Measurements from ENCODE around the gene C6orf136.
"Not testable (repeated sequence)": the region's sequence is repeated elsewhere in the genome, so short reads cannot be mapped to it uniquely, and the experiment has no call there.

Gene C6orf136

GRCh38 chr6:30646450-30647241 is at the start of gene C6orf136:
Gene C6orf136 (plus strand): TSS chr6:30647133. CDS start chr6:30647232, 99 bp downstream.
- Mint-ChIP-seq H3K27ac (peak within 1 kb of the TSS; percentile 89), H3K36me3 (peaks cover 55% of the 10 kb centered on the region)

DNA sequence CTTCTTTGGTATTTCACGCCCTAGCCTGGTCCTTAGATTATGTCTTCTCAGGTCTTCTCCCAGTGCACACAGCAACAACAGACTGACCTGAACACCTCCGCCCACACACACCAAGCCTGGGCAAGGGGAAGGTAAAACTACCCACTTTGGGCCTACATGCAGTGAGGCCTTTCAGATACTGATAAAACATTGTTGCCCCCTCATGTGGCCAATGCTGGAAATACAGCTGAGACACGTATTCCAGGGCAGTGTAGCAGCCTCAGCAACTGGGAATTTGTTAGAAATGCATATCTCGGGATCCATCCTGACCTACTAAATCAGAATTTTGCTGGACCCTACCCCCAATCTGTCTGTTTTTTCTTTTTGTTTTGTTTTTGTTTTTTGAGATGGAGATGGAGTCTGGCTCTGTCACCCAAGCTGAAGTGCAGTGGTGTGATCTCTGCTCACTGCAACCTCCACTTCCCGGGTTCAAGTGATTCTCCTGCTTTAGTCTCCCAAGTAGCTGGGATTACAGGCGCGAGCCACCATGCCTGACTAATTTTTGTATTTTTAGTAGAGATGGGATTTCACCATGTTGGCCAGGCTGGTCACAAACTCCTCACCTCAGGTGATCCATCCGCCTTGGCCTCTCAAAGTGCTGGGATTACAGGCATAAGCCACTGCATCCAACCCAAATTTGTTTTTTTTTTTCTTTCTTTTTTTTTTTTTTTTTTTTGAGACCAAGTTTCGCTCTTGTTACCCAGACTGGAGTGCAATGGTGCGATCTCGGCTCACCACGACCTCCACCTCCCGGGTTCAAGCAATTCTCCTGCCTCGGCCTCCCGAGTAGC is 49.4 kb upstream of the C6orf136 start:
- Mint-ChIP-seq H3K27ac (peak overlapping the region; percentile 74), H3K36me3 (peaks cover 98% of the 10 kb centered on the region), H3K4me1 (peaks cover 15% of the 10 kb centered on the region)
- not testable (repeated sequence) for H3K9me3 Mint-ChIP-seq, H3K4me3 Mint-ChIP-seq
- peak; percentile 72 to 92 for DNase-seq (ENCODE audit: low spot score in 2 of 2)
- ATAC-seq = peak; percentile 89

More at GRCh38 chr6:30646450-30647241, at the start of gene C6orf136:
- DNase-seq (ENCODE audit: low spot score in 2 of 2) (peak; percentile 75 to 92), ATAC-seq (peak; percentile 82)
- no peaks in the 10 kb centered on the region for H3K9me3 Mint-ChIP-seq
- H3K4me3 Mint-ChIP-seq = peak within 1 kb of the TSS; percentile 75
- peaks cover 18% of the 10 kb centered on the region for H3K4me1 Mint-ChIP-seq

GRCh38 chr6:30598912-30599624 is 47.9 kb upstream of the C6orf136 start:
- H3K36me3 Mint-ChIP-seq = peaks cover 100% of the 10 kb centered on the region
- H3K27ac Mint-ChIP-seq = peak overlapping the region; percentile 56

DNA sequence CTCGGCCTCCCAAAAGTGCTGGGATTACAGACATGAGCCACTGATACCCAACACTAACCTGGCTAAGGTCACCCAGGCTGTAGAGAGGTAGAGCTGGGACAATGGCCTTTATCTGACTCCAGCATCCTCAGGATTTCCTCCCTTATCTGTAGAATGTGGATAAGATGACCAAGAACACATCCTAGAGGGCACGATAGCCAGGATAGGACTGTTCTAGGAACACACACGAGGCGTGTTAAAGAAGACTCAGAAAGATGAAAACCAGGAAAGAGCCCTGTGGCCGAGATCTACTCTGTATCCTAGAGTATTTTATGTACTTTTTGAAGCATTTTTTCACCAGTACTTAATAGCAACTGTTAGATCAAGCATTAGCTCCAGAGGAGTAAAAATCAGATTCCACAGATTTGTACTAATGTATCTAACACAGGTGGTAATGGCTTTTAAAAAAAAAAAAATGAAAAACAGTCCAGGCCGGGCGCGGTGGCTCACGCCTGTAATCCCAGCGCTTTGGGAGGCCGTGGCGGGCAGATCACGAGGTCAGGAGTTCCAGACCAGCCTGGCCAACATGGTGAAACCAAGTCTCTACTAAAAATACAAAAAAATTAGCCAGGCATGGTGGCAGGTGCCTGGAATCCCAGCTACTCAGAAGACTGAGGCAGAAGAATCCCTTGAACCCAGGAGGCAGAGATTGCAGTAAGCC is 47.2 kb upstream of the C6orf136 start:
- peak overlapping the region; percentile 85 for H3K27ac Mint-ChIP-seq
- peaks cover 33% of the 10 kb centered on the region for H3K4me1 Mint-ChIP-seq
- H3K36me3 Mint-ChIP-seq = peaks cover 100% of the 10 kb centered on the region
- no peak overlapping the region for H3K4me3 Mint-ChIP-seq
- H3K9me3 Mint-ChIP-seq = no peaks in the 10 kb centered on the region
- ATAC-seq = no peak
- no peak for DNase-seq (ENCODE audit: low spot score in 2 of 2)

More at GRCh38 chr6:30598912-30599624, 47.9 kb upstream of the C6orf136 start:
- Mint-ChIP-seq H3K9me3 (no peaks in the 10 kb centered on the region), H3K4me3 (no peak overlapping the region), H3K4me1 (peaks cover 28% of the 10 kb centered on the region)
- DNase-seq (ENCODE audit: low spot score in 2 of 2) = no peak
- no peak for ATAC-seq

DNA sequence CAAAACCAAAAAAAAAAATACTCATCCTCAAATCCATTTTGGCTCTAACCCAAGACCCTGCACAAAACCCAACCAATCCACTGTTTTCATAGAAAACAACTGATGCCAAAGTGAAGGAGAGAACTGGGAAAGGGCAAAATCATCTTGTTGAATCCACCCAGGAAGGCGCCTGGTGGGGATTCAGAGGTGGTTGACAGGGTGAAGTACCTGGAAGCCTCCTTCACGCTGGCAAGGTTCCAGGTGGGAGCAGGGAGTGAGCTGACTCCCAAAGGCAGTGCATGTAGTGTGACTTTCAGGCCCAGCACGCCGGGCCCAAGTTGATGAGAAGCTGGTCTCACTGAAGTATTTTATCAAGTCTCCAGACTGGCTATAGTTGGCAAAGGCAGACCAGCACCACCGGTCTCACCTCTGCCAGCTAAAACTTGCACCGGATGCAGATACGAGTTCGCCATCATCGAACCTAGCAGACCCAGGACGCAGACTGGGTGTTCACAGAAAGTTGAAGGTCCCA is 46.4 kb upstream of the C6orf136 start:
- ATAC-seq (no peak), DNase-seq (ENCODE audit: low spot score in 2 of 2) (no peak)
- peaks cover 100% of the 10 kb centered on the region for H3K36me3 Mint-ChIP-seq
- peak overlapping the region; percentile 85 for H3K27ac Mint-ChIP-seq
- no peaks in the 10 kb centered on the region for H3K9me3 Mint-ChIP-seq
- no peak overlapping the region for H3K4me3 Mint-ChIP-seq
- peaks cover 33% of the 10 kb centered on the region for H3K4me1 Mint-ChIP-seq

DNA sequence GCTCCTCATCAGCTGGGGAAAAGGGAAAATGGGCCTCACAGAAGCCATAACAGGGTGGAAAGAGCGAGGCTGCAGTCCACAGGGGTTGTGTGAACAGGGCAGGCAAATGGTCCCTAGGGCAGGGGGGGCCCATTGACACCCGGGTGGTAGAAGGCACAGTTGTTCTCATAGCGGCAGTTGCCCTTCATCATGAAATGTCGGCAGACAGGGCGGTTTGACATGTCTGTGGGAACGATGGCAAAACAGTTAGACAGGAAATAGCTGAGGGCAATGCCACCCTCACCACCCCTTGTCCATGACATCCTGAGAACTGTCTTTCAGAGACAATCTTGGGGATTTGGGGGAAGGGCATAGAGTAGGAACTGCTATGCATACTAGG is 45.5 kb upstream of the C6orf136 start:
- peaks cover 39% of the 10 kb centered on the region for H3K4me1 Mint-ChIP-seq
- H3K4me3 Mint-ChIP-seq = no peak overlapping the region
- H3K27ac Mint-ChIP-seq = peak overlapping the region; percentile 85
- H3K9me3 Mint-ChIP-seq = no peaks in the 10 kb centered on the region
- H3K36me3 Mint-ChIP-seq = peaks cover 100% of the 10 kb centered on the region
- ATAC-seq (no peak), DNase-seq (ENCODE audit: low spot score in 2 of 2) (peak in 1 of 2 donors; percentile 52)

GRCh38 chr6:30601815-30602641 is 44.9 kb upstream of the C6orf136 start:
- ATAC-seq (no peak), DNase-seq (ENCODE audit: low spot score in 2 of 2) (no peak)
- Mint-ChIP-seq H3K4me1 (peaks cover 42% of the 10 kb centered on the region), H3K9me3 (no peaks in the 10 kb centered on the region), H3K36me3 (peaks cover 100% of the 10 kb centered on the region), H3K27ac (peak overlapping the region; percentile 85), H3K4me3 (no peak overlapping the region)

GRCh38 chr6:30603961-30604360 is 43.0 kb upstream of the C6orf136 start:
- Mint-ChIP-seq H3K4me1 (peaks cover 50% of the 10 kb centered on the region), H3K27ac (peak overlapping the region; percentile 76), H3K36me3 (peaks cover 100% of the 10 kb centered on the region), H3K4me3 (no peak overlapping the region), H3K9me3 (no peaks in the 10 kb centered on the region)
- ATAC-seq = no peak
- DNase-seq (ENCODE audit: low spot score in 2 of 2) = no peak

GRCh38 chr6:30610065-30610464 is 36.9 kb upstream of the C6orf136 start:
- DNase-seq (ENCODE audit: low spot score in 2 of 2) (no peak), ATAC-seq (no peak)
- Mint-ChIP-seq H3K36me3 (peaks cover 97% of the 10 kb centered on the region), H3K9me3 (no peaks in the 10 kb centered on the region), H3K4me1 (peaks cover 76% of the 10 kb centered on the region), H3K27ac (peak overlapping the region; percentile 84), H3K4me3 (no peak overlapping the region)

GRCh38 chr6:30611150-30611855 is 35.6 kb upstream of the C6orf136 start:
- H3K4me3 Mint-ChIP-seq = no peak overlapping the region
- no peak for ATAC-seq
- peaks cover 81% of the 10 kb centered on the region for H3K4me1 Mint-ChIP-seq
- peak overlapping the region; percentile 84 for H3K27ac Mint-ChIP-seq
- peaks cover 97% of the 10 kb centered on the region for H3K36me3 Mint-ChIP-seq
- no peaks in the 10 kb centered on the region for H3K9me3 Mint-ChIP-seq
- no peak for DNase-seq (ENCODE audit: low spot score in 2 of 2)

DNA sequence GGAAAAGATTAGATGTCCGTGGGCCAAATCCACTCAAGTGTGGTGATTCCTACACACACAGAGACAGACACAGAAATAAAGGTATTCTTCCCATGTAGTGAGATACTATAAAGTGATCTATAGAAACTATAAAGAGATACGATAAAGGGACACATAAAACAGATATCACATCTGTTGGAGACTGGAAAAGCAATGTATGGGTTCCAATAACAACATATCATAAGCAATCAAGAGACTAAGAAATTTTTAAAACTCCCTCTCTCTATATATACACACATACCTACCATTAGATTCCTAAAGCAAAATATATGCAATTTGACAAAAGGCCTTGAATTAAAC is 35.1 kb upstream of the C6orf136 start:
- peak overlapping the region; percentile 84 for H3K27ac Mint-ChIP-seq
- DNase-seq (ENCODE audit: low spot score in 2 of 2) (no peak), ATAC-seq (no peak)
- H3K4me3 Mint-ChIP-seq = no peak overlapping the region
- peaks cover 80% of the 10 kb centered on the region for H3K4me1 Mint-ChIP-seq
- no peaks in the 10 kb centered on the region for H3K9me3 Mint-ChIP-seq
- H3K36me3 Mint-ChIP-seq = peaks cover 97% of the 10 kb centered on the region

GRCh38 chr6:30612213-30612612 is 34.7 kb upstream of the C6orf136 start:
- Mint-ChIP-seq H3K4me1 (peaks cover 83% of the 10 kb centered on the region), H3K4me3 (no peak overlapping the region), H3K36me3 (peaks cover 97% of the 10 kb centered on the region), H3K9me3 (no peaks in the 10 kb centered on the region), H3K27ac (peak overlapping the region; percentile 84)
- ATAC-seq = no peak
- no peak for DNase-seq (ENCODE audit: low spot score in 2 of 2)

DNA sequence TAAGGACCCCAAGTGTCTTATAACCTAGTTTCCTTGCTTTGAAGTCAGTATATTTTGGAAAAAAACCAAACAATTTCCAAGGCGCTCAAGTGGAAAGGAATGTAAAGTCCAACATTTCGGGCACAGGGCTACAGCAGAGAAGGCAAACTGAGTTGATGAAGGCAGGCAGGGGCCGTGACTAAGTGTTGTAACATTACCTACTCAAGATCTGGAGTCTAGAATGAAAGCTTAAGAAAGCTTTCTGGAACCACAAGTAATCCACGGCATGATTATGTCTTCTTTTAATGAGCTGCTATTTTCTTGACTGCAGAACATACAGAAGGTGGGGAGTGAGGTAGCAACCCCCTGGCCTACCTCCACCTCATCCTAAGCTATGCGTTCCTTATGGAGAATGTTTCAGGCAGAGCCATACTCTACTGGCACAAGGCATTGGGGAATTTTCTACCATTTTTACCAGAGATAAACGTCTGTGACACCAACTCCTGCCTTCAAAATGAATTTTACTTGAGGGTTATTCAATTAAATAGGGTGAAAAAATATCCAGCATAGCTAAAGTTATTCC is 34.2 kb upstream of the C6orf136 start:
- Mint-ChIP-seq H3K36me3 (peaks cover 97% of the 10 kb centered on the region), H3K4me3 (peak overlapping the region; percentile 87), H3K27ac (peak overlapping the region; percentile 100), H3K4me1 (peaks cover 83% of the 10 kb centered on the region), H3K9me3 (no peaks in the 10 kb centered on the region)
- ATAC-seq (no peak), DNase-seq (ENCODE audit: low spot score in 2 of 2) (no peak)

Data from stimulated activated effector memory CD8-positive, alpha-beta T cell treated with anti-CD3 and anti-CD28 coated beads, Interleukin-12 subunit alpha, Interleukin-12 subunit beta, amount 100 ng/mL, for 72 hours (primary cell).